HL-60/S4 treated with phorbol 12-myristate 13-acetate at 8.2 ng/mL for 4 days and 3 days (cell line): ENCODE results near the gene PIEZO2.

Experiments
- in situ Hi-C: fragments of 300-500 bp; cut with MboI; formaldehyde crosslinking; loops from 2 replicates; pipeline ENCODE4 v1.15.0; 2022; ENCODE audit warnings: low sequenced_read_pairs

PIEZO2 gene

GRCh38 chr18:10901329-10901728 is 248.0 kb downstream of the PIEZO2 start:
- in situ Hi-C loops, result no loop called here

- in situ Hi-C loops, result no loop called here
Observed at GRCh38 chr18:10900435-10900834, 248.9 kb downstream of the PIEZO2 start.

GRCh38 chr18:10899481-10899880 is 249.9 kb downstream of the PIEZO2 start:
- in situ Hi-C loops, result no loop called here

GRCh38 chr18:10898417-10898974 is 250.9 kb downstream of the PIEZO2 start:
- in situ Hi-C loops, result no loop called here

- in situ Hi-C loops, result no loop called here
Observed at GRCh38 chr18:10896851-10897250, 252.5 kb downstream of the PIEZO2 start.

- in situ Hi-C loops, result no loop called here
Observed at GRCh38 chr18:10895976-10896375, 253.4 kb downstream of the PIEZO2 start.

- in situ Hi-C loops, result no loop called here
Observed at GRCh38 chr18:10894501-10894900, 254.9 kb downstream of the PIEZO2 start.

- in situ Hi-C loops, result no loop called here
Observed at GRCh38 chr18:10893761-10894160, 255.6 kb downstream of the PIEZO2 start.

- in situ Hi-C loops, result no loop called here
Observed at GRCh38 chr18:10893196-10893595, 256.2 kb downstream of the PIEZO2 start.

- in situ Hi-C loops, result no loop called here
Observed at GRCh38 chr18:10892786-10893185, 256.6 kb downstream of the PIEZO2 start.

- in situ Hi-C loops, result no loop called here
Observed at GRCh38 chr18:10890022-10890421, 259.3 kb downstream of the PIEZO2 start.

- in situ Hi-C loops, result no loop called here
Observed at GRCh38 chr18:10878703-10879102, 270.7 kb downstream of the PIEZO2 start.

GRCh38 chr18:10877987-10878386 is 271.4 kb downstream of the PIEZO2 start:
- in situ Hi-C loops, result no loop called here

- in situ Hi-C loops, result no loop called here
Observed at GRCh38 chr18:10875811-10876210, 273.6 kb downstream of the PIEZO2 start.

- in situ Hi-C loops, result no loop called here
Observed at GRCh38 chr18:10872304-10872703, 277.1 kb downstream of the PIEZO2 start.

GRCh38 chr18:10864722-10865121 is 284.6 kb downstream of the PIEZO2 start:
- in situ Hi-C loops, result no loop called here

GRCh38 chr18:10863026-10863425 is 286.3 kb downstream of the PIEZO2 start:
- in situ Hi-C loops, result no loop called here

GRCh38 chr18:10860928-10861327 is 288.4 kb downstream of the PIEZO2 start:
- in situ Hi-C loops, result no loop called here

GRCh38 chr18:10860382-10860781 is 289.0 kb downstream of the PIEZO2 start:
- in situ Hi-C loops, result no loop called here

- in situ Hi-C loops, result no loop called here
Observed at GRCh38 chr18:10858477-10858876, 290.9 kb downstream of the PIEZO2 start.

- in situ Hi-C loops, result no loop called here
Observed at GRCh38 chr18:10856132-10856531, 293.2 kb downstream of the PIEZO2 start.

GRCh38 chr18:10852385-10853303 is 296.7 kb downstream of the PIEZO2 start:
- in situ Hi-C loops, result no loop called here
